ENCODE results near the gene LAMC1.

The LAMC1 gene

DNA sequence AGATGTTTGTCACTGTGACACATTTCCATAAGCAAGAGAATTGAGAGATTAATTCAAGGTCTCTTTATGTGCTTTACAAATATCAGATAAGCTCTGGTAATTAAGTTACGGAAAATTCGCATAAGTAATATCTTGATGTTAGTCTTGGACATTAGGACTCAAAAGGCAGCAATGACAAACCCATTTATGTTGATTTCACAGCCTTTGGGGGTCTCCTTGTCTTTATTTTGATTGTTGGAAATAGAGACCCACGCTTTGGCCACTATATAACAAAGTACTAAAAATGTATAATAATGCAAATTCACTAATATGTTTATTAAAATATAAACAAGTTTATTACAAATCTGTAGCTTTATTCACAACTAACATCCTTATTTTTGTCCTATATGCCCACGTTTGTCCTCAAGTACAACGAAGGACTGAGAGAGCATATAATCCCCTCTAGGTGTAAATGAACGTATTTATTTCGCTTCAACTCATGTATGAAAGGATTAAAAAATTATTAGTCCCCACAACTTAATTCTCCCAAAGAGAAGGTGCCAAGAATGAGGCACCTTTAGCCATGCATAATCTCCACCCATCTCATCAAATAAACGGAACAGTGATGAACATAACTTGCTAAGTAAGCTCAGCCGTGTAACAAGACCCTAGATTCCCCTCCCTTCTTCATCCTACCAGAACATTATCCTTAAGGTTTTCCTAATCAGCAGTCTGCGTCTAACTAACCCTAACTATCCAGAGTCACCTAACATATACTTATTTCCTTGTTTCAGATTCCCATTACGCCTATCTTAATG, 1.6 kb upstream of the LAMC1 start:
- no peak for DNase-seq (ENCODE audit: low read depth)

DNA sequence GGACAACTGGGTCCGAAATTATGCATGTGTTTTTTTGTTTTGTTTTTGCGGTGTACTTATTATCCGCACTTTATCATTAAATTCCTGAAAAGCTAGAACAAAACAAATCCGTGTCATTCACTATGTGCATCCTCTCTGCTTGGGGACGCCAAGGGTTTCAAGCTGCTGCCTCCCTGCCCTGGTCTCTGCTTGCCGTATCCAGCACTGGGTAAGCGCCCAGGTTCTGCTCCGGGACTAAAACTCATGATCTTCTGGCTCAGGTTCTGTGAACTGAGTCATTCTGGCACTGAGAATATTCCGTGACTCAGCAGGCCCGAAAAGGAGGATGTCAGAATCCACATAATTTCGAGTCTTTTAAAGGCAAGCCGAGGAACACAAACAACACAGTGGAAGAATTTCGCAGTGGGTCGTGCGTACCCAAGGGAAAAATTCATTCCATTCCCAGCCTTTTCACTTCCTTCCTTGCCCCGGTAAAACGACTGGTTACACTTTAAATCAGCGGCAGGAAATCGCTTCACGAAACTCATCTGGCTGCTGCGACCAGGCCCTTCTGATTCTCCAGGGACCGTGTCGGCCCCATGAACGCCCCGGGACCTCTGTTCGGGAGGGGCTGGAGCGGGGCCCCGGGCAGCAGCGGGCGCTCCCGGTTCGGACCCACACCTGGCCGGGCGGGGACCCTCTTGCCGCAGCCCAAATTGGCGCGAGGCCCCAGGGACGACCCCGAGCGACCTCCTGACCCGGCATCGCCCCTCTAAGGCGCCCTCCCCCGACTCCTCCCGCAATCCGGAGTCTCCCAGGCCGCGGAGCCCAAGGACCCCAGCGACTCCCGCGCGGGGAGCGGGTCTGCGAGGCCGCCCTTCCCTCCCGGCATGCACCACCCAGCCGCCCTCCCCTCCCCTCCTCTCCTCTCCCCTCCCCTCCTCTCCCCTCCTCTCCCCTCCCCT, 746 bp upstream of the LAMC1 start:
- DNase-seq (ENCODE audit: low read depth): peak; percentile 98

DNA sequence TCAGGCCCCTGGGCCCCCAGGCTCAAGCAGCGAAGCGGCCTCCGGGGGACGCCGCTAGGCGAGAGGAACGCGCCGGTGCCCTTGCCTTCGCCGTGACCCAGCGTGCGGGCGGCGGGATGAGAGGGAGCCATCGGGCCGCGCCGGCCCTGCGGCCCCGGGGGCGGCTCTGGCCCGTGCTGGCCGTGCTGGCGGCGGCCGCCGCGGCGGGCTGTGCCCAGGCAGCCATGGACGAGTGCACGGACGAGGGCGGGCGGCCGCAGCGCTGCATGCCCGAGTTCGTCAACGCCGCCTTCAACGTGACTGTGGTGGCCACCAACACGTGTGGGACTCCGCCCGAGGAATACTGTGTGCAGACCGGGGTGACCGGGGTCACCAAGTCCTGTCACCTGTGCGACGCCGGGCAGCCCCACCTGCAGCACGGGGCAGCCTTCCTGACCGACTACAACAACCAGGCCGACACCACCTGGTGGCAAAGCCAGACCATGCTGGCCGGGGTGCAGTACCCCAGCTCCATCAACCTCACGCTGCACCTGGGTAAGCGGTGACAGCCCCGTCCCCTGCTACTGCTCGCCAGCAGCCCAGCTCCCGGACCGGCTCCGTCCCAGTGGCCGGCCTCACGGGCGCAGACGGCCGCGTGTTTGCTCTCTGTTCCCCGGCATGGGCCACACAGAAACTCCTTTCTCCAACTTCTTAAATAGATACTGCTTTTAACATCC, 539 bp downstream of the LAMC1 start:
- peak; percentile 75 for DNase-seq (ENCODE audit: low read depth)

DNA sequence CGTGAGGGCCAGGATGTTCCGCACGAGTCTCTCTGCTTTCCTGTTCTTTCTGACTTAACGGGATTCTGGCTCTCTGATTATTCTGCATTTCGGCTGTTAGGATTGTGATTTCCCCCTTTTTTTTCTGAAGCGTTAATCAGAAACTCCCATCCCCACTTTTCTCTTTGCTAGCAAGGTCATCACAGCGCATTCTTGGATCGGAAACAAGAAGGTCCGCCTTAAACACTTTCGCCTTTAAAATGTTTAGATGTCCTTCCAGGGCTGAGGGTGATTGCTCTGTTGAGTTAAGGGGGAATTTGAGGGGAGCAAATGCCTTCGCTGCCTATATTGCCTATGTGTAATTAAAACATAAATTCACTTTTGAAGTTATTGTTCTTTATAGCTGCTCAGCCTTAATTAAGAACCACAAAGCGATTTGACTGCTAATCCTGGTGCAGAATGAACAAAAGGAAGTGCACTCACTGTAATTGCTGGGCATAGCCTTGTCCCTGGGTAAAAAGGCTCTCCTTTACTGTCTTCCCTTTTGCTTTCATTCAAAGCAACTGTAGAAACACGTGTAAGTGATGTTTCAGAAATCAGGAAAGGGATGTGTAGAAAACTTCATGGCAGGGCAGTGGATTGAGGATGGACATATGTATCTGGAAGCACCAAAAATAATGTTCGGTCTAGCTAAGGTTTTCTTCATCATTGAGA, 1.2 kb downstream of the LAMC1 start:
- peak; percentile 39 for DNase-seq (ENCODE audit: low read depth)

DNA sequence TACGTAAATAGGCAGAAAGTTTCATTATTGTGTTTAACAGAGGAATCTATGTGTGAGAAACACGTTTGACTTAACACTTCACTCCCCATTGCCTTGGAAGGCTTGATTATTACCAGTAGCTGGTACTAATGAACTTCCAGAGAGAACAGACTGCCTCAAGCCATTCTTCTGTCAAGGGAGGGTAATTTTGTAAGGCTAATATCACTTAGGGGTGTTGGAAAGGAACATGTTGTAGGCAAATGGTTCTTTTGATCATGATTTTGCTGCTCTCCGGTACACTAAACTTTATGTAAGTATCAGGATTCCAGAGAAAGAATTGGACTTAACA, 1.8 kb downstream of the LAMC1 start:
- DNase-seq (ENCODE audit: low read depth): no peak

DNA sequence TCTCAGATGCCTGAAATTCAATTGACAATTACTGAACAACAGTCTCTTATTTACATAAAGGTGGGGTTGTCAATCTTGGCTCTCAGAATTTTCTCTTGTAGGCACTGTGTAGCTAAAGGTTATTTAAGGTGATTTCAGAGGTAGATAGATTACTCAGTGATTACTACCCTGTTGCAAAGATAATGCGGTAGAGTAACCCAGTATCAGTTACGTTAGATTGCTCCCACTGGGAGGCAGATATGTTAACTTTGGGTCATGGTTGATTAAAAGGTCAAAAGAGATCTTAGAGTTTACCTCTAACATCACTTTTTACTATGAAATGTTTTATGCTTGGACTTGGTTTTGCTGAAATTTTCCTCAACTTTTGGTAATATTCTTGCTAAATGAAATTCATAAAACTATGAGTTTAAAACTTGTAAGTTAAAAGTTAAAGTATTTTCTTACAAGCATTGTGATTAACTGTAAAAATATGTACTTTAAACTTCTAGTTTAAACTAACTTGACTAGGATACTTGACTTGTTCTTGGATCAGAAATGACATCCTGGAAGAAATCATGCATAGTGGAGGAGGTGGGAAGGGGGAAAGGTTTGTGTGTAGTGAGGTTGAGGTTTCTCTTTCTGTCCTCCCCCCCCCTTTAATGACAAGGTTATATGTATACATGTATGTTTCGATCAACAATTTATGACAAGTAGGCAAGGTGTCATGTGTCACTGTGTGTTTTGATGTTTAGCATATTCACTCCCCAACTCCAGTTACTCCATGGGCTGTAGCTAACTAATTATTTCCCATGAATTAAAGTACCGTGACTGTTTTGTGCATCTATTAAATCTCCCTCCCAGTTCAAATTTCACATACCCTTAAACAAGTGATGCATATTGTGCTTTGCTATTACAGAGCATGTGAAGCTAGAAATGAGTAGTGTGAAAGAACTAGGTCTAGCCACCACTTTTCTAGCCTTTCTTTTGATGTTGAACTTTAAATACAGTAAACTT, 2.9 kb downstream of the LAMC1 start:
- DNase-seq (ENCODE audit: low read depth): peak; percentile 64

DNA sequence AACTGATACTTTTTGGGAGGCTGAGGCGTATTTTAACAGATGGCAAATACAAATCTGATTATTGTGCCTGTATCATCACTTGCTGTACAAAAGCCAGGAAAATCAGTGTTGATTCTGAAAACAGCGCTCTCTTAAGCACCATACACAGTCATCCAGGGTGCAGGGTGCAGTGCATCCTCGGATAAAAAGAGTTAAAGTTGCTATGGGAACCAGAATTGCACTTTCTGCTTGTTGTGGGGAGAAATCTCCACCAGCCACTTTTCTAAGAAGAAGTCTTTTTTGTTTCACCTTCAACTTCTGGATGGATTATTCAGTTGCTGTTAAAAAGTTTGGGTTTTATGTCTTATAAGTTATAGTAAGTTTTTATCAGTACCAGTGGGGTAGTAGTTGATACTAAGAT, 3.8 kb downstream of the LAMC1 start:
- peak; percentile 39 for DNase-seq (ENCODE audit: low read depth)

GRCh38 chr1:183027791-183028190, 4.6 kb downstream of the LAMC1 start:
- DNase-seq (ENCODE audit: low read depth): no peak

DNA sequence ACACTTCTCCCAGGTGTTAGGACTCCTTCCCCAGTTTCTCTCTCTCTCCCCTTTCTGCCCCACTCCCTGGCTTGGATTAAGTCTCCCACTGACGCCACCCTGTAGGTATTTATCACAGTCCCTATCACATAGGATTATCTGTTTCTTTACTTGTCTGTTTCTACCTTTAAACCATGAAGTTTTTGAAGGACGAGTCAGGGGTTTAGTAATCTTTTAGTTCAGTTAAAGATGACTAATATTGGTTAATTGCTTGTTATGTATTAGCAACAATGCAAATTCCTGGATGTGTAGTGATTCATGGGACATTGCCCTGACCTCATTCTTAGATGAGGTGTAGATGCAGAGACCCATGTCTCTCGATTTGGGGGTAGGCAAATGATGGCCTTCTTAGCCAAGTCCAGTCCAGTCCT, 6.4 kb downstream of the LAMC1 start:
- DNase-seq (ENCODE audit: low read depth): peak; percentile 97

GRCh38 chr1:183030053-183030452, 6.8 kb downstream of the LAMC1 start:
- peak; percentile 72 for DNase-seq (ENCODE audit: low read depth)

- peak; percentile 64 for DNase-seq (ENCODE audit: low read depth)
Observed at GRCh38 chr1:183032122-183032921, 9.1 kb downstream of the LAMC1 start.

- DNase-seq (ENCODE audit: low read depth): no peak
Observed at GRCh38 chr1:183033205-183033604, 10.0 kb downstream of the LAMC1 start.

DNA sequence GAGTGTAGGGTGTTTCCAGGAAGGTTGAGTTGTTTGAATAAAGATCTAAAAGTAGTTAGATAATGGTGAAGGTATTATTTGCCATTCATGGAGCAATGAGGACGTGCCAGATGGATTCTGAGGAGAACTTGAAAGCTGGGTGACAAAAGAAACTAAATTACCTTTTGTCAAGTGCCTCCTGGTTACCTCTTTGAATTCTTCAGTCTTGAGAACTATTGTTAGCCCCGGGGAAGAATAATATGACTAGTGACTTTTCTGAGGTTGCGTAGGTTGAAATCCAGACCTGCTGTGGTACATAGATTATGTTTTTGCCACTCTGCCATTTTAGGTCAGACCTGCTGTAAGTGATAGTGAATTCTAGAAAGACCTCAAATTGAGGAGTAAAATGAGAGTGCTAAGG, 11.5 kb downstream of the LAMC1 start:
- no peak for DNase-seq (ENCODE audit: low read depth)

DNA sequence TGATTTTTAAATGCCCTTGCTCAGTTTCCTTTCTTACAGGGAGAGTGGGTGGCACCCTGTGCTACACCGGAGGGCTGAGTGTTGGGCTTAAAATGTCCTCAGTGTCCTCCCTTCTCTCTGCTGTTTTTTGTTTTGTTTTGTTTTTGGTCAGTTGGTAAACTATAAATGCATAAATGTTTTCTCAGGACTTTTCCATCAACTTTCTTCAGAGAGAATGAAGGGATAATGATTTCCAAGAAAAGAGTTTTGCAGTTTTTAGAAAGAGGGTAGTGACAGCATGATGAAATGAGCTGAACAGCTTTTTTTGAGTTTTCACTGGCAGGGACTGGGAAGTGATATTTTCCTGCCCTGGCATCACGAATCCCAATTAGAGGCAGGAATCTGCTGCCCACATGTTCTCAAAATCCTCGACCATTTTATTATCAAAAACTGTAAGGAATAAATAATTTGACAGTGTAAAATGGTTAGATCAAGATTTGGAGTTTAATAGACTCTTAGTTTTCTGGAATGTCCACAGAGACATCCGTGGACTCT, 15.2 kb downstream of the LAMC1 start:
- no peak for DNase-seq (ENCODE audit: low read depth)

DNA sequence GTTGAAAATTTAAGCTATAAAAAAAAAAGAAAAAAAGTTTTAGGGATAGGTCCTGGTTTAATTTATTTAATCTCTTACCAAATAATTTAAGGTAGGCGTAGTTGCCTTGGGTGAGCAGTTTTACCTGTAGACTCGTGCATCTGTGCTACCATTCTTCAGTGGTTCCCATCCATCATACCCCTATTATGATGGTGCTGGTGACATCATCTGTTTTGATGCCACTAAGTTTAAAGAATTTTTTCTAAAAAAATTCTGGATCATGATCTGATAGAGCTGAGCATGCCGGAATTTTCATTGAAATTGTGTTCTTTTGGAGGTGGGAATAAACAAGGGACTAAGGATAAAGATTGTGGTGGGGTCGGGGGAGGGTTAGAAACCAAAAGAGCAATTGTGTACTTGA, 15.7 kb downstream of the LAMC1 start:
- DNase-seq (ENCODE audit: low read depth): no peak

- DNase-seq (ENCODE audit: low read depth): no peak
Observed at GRCh38 chr1:183039330-183039729, 16.1 kb downstream of the LAMC1 start.

- DNase-seq (ENCODE audit: low read depth): peak; percentile 78
Observed at GRCh38 chr1:183039985-183040447, 16.8 kb downstream of the LAMC1 start.

DNA sequence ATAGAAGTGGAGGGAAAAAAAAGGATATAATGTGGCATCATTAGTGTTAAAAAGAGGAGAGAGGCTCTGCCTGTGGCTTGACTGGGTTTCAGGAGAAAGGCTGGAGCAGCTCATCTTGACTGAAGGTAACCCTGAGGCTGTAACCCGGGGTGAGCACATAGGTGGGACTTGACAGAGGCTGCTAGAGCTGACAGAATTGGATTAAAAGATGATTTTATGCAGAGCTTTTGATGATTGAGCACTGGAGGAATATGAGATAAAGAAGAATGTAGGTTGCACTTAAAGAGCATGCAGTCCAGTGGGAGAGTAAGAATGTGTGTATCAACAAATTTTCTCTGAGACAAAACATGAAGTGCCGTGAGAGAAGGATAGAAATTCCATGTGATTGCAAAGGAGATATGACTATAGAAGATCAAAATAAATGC, 17.3 kb downstream of the LAMC1 start:
- no peak for DNase-seq (ENCODE audit: low read depth)

GRCh38 chr1:183043254-183043653, 20.0 kb downstream of the LAMC1 start:
- no peak for DNase-seq (ENCODE audit: low read depth)

Measured in ELR (cell line).